Measurements from ENCODE around the gene PEPD.

The PEPD gene

GRCh38 chr19:33394723-33395560 is 126.6 kb downstream of the PEPD start:
- Histone ChIP-seq H3K9me3 (replicated peaks; ENCODE audit: insufficient read depth, low read length) (no peaks in the 10 kb centered on the region), H3F3A (ENCODE audit: insufficient read depth, low read length) (no peaks in the 10 kb centered on the region), H3K27me3 (replicated peaks; ENCODE audit: insufficient read depth, low read length) (no peaks in the 10 kb centered on the region), H2AFZ (ENCODE audit: low read length) (no peak overlapping the region), H3K79me2 (ENCODE audit: low read length) (no peaks in the 10 kb centered on the region), H3K36me3 (replicated peaks; ENCODE audit: insufficient read depth, low read length) (no peaks in the 10 kb centered on the region), H3K4me2 (ENCODE audit: low read depth, low read length) (no peak overlapping the region), H3K4me3 (ENCODE audit: low read length) (no peak overlapping the region), H3K4me1 (ENCODE audit: low read length) (no peaks in the 10 kb centered on the region), H3K27ac (ENCODE audit: low read length) (no peak overlapping the region), H4K20me1 (ENCODE audit: insufficient read depth, low read length) (no peaks in the 10 kb centered on the region), H3K9ac (ENCODE audit: low read length) (no peak overlapping the region), H3K9me2 (replicated peaks; ENCODE audit: insufficient read depth, low read length) (no peaks in the 10 kb centered on the region)
- DNase-seq: no peak
- TF ChIP-seq EZH2phosphoT487 (IDR thresholded peaks at IDR 0.05; ENCODE audit: low read length) (no peak), CTCF (IDR thresholded peaks at IDR 0.05; ENCODE audit: low read length) (no peak), EZH2 (optimal IDR thresholded peaks at IDR 0.05; ENCODE audit: low read depth, low read length) (no peak)

- H4K20me1 ChIP-seq (ENCODE audit: insufficient read depth, low read length): no peaks in the 10 kb centered on the region
- no peaks in the 10 kb centered on the region for H3K9me2 ChIP-seq (replicated peaks; ENCODE audit: insufficient read depth, low read length)
- DNase-seq: no peak
- no peak overlapping the region for H3K4me2 ChIP-seq (ENCODE audit: low read depth, low read length)
- no peaks in the 10 kb centered on the region for H3K9me3 ChIP-seq (replicated peaks; ENCODE audit: insufficient read depth, low read length)
- no peaks in the 10 kb centered on the region for H3K4me1 ChIP-seq (ENCODE audit: low read length)
- no peak overlapping the region for H3K4me3 ChIP-seq (ENCODE audit: low read length)
- H3K27ac ChIP-seq (ENCODE audit: low read length): no peak overlapping the region
- no peak overlapping the region for H2AFZ ChIP-seq (ENCODE audit: low read length)
- H3K27me3 ChIP-seq (replicated peaks; ENCODE audit: insufficient read depth, low read length): no peaks in the 10 kb centered on the region
- H3K36me3 ChIP-seq (replicated peaks; ENCODE audit: insufficient read depth, low read length): no peaks in the 10 kb centered on the region
- H3K79me2 ChIP-seq (ENCODE audit: low read length): no peaks in the 10 kb centered on the region
- TF ChIP-seq EZH2 (optimal IDR thresholded peaks at IDR 0.05; ENCODE audit: low read depth, low read length) (no peak), CTCF (IDR thresholded peaks at IDR 0.05; ENCODE audit: low read length) (no peak), EZH2phosphoT487 (IDR thresholded peaks at IDR 0.05; ENCODE audit: low read length) (no peak)
- H3K9ac ChIP-seq (ENCODE audit: low read length): no peak overlapping the region
- H3F3A ChIP-seq (ENCODE audit: insufficient read depth, low read length): no peaks in the 10 kb centered on the region
Observed at GRCh38 chr19:33394006-33394722, 127.4 kb downstream of the PEPD start.

GRCh38 chr19:33393286-33394005 is 128.1 kb downstream of the PEPD start:
- Histone ChIP-seq H3K79me2 (ENCODE audit: low read length) (no peaks in the 10 kb centered on the region), H3K9me2 (replicated peaks; ENCODE audit: insufficient read depth, low read length) (no peaks in the 10 kb centered on the region), H3K36me3 (replicated peaks; ENCODE audit: insufficient read depth, low read length) (no peaks in the 10 kb centered on the region), H2AFZ (ENCODE audit: low read length) (no peak overlapping the region), H3K27me3 (replicated peaks; ENCODE audit: insufficient read depth, low read length) (no peaks in the 10 kb centered on the region), H3K27ac (ENCODE audit: low read length) (no peak overlapping the region), H3F3A (ENCODE audit: insufficient read depth, low read length) (no peaks in the 10 kb centered on the region), H3K4me3 (ENCODE audit: low read length) (no peak overlapping the region), H3K9ac (ENCODE audit: low read length) (no peak overlapping the region), H3K4me1 (ENCODE audit: low read length) (no peaks in the 10 kb centered on the region), H3K9me3 (replicated peaks; ENCODE audit: insufficient read depth, low read length) (no peaks in the 10 kb centered on the region), H4K20me1 (ENCODE audit: insufficient read depth, low read length) (no peaks in the 10 kb centered on the region), H3K4me2 (ENCODE audit: low read depth, low read length) (no peak overlapping the region)
- DNase-seq: no peak
- TF ChIP-seq EZH2phosphoT487 (IDR thresholded peaks at IDR 0.05; ENCODE audit: low read length) (no peak), EZH2 (optimal IDR thresholded peaks at IDR 0.05; ENCODE audit: low read depth, low read length) (no peak), CTCF (IDR thresholded peaks at IDR 0.05; ENCODE audit: low read length) (no peak)
